NCI-H1105 (cell line): ENCODE results near the gene RBFOX2.
"Not testable (repeated sequence)": the region's sequence is repeated elsewhere in the genome, so short reads cannot be mapped to it uniquely, and the experiment has no call there.

Experiments
- DNase-seq: peaks from one replicate; lab custom pipeline; 2025; lab: John Stamatoyannopoulos, UW

Gene RBFOX2, protein sequence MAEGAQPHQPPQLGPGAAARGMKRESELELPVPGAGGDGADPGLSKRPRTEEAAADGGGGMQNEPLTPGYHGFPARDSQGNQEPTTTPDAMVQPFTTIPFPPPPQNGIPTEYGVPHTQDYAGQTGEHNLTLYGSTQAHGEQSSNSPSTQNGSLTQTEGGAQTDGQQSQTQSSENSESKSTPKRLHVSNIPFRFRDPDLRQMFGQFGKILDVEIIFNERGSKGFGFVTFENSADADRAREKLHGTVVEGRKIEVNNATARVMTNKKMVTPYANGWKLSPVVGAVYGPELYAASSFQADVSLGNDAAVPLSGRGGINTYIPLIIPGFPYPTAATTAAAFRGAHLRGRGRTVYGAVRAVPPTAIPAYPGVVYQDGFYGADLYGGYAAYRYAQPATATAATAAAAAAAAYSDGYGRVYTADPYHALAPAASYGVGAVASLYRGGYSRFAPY

DNA sequence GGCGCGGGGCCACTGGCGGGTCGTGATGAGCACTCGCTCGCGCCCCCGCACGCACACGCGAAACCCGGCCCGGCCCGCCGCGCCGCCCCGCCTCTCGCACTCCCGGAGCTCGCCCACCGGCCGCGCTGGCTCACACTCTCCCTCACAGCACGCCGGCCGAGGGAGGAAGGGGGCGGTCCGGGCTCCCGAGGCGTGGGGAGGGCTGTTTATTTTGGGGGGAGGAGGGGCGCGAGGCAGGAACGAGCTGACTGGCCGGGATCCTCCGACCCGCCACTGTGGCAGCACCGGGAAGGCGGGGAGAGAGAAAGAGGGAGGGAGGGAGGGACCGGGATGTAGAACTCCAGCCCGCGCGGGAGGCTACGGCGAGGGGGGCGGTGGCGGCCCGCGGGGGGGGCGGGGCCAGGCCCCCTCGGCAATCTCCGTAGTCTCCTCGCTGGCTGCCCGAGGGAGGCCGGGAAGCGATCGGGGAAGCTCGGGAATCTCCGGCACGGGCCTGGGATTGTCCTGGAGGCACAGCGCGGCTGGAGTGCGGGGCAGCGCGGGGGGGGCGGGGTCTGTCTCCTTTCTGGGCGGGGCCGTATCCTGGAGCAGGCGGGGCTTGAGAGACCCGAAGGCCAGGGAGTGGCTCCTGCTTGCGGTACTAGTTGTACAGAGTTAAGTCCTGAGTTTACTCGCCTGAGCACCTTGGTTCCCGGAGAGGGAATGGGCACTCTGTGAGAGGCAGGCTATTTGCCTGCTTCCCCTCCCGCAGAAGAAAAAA lies at the start of gene RBFOX2:
RBFOX2 (minus strand) TSS at position 179 of the 760 bp plus-strand sequence. CDS start 399 bp downstream, outside the sequence.
- peak; percentile 96 for DNase-seq

DNA sequence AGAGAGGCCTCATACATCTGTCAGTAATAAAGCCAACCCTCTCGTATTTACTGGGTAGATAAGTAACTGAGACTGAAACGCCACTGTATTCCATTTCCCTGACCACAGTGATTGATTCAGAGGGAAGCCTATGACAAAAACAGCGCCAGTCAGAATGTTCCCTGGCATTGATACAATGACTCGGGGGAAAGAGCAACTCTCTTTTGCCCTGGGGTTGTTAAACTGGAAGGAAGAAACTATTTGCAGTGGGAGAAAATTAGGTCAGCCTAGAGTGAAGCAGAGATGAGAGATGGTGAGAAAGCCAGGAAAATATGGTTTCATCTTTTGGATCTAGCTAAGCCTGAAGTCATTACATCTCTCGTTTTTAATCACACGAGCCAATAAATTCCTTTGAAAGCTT lies 48.6 kb upstream of the RBFOX2 start:
- DNase-seq, result no peak

DNA sequence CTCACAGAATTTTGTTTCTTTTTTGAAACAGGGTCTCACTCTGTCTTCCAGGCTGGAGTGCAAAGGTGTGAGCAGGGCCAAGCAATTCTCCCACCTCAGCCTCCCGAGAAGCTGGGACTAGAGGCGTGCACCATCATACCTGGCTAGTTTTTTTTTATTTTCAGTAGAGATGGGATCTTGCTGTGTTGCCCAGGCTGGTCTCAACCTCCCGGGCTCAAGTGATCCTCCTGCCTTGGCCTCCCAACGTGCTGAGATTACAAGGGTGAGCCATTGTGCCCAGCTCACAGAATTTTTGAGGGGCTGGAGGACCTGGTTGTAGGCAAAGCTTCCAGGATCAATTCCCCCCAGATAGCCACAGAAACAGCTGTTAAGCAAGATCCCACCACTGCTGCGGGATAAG lies 47.1 kb upstream of the RBFOX2 start:
- DNase-seq, result no peak

DNA sequence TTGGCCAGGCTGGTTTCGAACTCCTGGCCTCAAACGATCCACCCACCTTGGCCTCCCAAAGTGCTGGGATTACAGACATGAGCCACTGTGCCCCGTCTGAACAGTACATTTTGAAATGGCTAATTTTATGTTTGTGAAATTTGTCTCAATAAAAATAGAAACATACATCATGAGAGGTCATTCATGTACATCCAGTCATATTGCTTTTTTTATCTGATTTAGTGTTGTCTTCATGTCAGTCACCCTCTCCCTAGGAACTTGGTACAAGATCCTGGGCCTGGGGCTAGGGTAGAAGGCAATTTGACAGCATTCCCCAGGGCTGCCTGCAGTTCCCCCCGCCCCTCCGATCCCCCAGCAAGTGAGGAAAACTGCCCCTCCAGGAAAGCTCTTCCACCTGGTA lies 46.6 kb upstream of the RBFOX2 start:
- DNase-seq, result no peak

DNA sequence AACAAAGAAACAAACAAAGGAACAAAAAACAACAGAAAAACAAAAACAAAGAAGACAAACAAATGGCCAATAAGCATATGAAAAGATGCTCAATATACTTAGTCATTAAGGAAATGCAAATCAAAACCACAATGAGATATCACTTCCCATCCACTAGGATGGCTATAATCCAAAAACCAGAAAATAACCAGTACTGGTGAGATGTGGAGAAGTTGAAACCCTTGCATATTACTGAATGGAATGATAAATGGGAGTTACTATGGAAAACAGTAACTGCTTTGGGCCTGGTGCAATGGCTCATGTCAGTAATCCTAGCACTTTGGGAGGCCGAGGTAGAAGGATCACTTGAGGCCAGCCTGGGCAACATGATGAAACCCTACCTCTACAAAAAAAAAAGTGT lies 44.9 kb upstream of the RBFOX2 start:
- DNase-seq, result no peak

DNA sequence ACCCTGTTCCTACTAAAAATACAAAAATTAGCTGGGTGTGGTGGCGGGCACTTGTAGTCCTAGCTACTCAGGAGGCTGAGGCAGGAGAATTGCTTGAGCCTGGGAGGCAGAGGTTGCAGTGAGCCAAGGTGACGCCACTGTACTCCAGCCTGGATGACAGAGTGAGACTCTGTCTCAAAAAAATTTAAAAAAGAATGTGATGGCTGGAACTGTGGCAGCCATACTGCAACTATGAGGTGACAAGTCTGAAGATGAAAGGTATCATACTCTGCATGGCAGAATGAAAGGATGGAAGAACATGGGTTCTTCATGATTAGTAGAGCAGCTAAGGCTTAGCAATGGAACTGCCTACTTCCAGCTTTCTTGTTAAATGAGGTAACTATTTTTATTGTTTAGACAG lies 42.0 kb upstream of the RBFOX2 start:
- DNase-seq, result not testable (repeated sequence)

DNA sequence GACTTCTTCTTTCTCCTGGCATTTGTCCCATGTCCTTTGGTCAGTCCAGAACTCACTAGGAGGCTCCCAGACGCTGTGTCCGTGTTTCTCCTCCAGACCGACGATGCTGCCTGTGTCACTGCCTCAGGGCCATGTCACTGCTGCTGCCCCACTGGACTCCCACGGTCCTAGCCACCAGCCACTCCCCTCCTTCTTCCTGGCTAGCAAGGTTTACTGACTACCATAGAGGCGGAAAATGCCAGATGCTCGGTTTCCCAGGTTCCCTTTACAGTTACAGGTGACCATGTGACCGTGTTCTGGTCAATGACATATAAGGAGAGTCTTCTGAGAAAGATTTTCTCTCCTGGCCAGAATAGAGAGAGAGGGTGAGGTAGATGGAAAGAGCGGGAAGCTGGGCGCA lies 40.7 kb upstream of the RBFOX2 start:
- no peak for DNase-seq

DNA sequence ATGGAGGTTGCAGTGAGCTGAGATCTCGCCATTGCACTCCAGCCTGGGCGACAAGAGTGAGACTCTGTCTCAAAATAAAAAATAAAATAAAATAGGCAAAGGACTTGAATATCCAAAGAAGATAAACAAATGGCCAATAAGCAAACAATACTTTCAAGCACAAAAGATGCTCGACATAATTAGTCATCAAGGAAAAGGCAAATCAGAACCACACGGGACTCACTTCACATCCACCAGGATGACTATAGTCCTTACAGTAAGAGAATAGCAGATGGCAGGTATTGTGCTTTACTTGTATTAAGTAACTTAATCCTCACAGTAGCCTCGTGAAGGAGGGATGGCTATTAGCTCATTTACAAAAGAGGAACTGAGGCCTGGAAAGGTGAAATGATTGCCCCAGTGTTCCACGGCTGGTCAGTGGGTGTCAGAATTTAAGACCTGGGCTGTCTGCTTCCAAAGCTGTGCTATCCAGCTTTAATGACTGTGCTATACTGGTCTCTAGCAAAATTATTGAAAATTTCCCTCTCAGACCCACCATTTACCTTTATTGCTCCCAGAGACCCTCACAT lies 40.2 kb upstream of the RBFOX2 start:
- no peak for DNase-seq

DNA sequence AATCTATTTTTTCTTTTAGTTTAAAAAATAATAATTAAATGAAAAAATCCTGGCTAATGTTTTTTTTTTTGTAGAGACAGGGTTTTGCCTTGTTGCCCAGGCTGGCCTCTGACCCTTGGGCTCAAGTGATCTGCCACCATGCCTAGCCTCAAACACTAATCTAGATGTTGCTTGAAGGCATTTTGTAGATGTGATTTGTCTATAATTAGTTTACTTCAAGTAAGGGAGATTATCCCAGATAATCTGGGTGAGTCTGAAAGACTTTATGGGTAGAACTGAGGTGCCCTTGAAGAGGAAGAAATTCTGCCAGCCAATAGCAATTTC lies 38.6 kb upstream of the RBFOX2 start:
- no peak for DNase-seq

DNA sequence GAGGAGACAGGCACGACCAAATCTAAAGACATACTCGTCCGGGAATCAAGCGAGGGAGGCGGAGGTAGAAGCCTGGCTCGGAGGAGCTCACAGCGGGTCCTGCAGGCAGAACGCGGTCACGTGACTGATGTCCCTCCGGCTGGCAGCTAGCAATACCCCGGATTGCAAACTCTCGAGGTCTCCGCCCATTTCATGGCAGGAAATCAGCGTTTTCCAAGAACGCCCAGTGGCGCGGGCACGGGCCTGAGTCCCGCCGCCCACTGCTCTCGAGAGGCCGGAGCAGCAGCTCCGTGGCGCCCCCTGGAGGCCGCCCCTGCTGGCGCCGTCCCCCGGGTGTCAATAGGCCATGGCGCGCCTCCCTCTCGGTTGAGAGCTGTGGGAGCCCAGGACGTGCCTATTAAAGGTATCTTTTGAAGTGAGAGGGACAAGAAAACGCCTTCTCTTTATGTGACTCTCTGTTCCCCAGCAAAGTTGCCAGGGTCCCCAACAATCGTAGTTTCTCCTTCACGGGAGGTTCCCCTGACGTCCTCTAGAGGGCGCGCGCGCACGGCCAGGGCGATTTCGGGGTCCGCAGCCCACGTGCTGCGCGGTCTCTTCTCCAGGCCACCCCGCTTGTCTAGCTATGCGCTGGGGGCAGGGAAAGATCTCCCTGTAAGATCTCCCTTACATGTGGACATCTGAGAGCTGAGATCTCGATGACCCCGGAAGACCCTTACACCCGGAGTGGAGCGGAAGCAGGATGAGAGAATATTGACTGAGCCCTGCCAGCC lies 37.3 kb upstream of the RBFOX2 start:
- peak; percentile 95 for DNase-seq

DNA sequence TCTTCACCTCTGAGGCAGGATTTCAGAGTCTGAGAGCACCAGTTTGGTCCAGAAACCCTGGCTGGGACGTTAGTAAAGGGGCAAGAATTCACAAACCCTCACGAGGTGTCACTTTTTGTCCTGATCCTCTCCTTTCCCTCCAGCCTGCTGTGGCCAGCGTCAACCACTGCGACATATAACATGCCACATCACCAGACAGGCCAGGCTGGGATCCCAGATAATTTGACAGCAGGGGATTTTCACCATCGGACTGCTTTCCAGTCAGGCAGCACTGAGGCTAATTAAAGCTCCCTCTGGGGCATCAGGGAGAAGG lies 36.8 kb upstream of the RBFOX2 start:
- no peak for DNase-seq

DNA sequence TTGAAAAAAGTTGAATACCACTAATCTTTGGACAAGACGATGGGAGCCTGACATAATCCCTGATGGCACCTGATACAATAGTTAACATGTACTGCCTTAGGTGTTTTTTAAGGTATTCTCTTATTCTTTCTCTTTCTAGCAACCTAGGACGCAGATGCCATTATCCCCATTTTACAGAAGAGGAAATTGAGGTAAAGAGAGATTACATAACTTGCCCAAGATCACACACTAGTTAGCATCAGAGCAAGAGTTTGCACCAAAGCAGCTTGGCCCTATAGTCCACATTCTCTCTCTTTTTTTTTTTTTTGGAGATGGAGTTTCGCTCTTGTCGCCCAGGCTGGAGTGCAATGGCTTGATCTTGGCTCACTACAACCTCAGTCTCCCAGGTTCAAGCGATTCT lies 35.7 kb upstream of the RBFOX2 start:
- no peak for DNase-seq

DNA sequence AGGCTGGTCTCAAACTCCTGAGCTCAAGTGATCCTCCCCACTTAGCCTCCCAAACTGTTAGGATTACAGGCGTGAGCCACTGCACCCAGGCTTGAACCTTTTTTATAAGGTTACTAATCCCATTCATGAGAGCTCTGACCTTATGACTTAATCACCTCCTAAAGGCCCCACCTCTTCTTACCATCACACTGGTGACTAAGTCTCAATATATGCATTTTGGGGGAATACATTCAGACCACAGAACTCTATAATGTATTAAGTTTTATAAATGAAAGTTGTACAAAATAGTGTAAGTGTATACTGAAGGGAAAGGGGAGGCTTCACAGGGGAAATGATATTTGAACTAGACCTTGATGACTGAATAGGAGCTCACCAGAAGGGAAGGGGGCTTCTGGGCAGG lies 28.4 kb upstream of the RBFOX2 start:
- no peak for DNase-seq

DNA sequence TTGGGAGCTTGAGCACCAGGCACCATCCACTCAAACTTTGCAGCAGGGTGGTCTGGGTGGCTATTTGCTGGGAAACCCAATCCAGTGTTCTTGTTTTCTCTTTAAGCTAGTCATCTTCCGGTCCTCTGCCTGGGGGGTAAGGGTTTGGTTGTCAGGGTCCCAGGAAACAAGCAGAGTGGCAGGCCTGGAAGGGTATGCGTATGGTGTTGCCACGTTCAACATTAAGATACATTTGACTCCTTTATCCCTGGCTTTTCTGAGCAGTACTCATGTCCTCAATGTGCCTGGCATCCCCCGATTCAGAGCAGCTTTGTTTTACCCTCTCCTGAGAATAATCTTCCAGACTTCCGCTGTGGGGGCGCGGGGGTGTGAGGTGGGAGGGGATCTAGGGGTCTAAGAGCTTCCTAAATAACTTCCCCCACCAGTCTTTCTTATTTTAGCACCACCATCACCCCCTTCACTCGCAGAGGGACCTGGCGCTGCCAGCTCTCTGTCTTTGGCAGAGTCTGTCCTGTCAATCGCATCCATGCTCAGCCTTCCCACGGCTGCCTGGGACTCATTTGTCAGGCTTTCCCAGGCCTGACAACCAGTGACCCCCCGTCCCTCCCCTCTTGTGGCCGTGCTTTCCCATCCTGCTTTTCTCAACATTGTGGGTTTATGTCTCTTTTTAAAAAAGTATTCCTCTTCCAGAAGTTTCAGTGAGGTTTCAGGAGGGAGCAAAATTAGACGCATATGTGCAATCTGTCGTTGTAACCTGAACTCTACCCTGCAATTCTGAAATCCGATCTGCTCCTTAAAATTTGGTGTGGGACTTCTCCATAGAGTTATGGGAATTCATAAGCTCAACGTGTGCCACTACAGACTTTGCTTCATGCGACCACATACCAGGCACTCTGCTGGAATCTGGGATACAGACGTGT lies 27.0 kb upstream of the RBFOX2 start:
- no peak for DNase-seq

DNA sequence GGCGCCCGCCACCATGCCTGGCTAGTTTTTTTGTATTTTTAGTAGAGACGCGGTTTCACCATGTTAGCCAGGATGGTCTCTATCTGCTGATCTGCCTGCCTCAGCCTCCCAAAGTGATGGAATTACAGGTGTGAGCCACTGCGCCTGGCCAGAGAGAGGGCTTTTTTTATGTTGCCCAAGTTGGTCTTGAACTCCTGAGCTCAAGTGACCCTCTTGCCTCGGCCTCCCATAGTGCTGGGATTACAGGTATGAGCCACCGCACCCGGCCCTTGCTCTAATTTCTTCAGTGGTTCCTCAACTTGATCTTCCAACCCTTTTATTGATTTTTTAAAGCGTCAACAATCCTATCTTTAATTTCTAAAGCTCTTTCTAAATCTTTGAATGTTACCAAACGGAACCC lies 25.8 kb upstream of the RBFOX2 start:
- not testable (repeated sequence) for DNase-seq

DNA sequence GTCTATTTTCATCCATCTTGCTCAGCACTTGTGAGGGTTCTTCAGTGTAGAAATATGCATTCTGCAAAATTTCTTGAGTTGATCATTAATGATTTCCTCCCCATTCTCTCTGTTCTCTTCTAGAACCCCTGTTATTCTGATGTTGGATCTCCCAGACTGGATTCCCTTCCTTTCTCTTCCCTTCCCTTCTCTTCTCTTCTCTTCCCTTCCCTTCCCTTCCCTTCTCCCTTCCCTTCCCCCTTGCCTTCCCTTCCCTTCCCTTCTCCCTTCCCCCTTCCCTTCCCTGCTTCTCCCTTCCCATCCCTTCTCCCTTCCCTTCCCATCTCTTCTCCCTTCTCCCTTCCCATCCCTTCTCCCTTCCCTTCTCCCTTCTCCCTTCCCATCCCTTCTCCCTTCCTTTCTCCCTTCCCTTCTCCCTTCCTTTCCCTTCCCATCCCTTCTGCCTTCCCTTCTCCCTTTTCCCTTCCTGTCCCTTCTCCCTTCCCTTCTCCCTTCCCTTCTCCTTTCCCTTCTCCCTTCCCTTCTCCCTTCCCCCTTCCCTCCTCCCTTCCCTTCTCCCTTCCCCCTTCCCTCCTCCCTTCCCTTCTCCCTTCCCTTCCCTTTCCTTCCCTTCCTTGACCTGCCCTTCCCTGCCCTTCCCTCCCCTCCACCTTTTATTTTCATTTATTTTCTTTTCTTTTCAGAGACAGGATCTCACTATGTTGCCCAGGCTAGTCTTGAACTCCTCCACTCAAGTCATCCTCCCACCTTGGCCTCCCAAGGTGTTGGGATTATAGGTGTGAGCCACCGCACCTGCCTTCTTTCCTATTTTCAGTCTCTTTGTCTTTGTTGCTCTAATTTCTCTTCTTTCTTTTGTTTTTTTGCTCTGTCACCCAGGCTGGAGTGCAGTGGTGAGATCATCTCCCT lies 24.9 kb upstream of the RBFOX2 start:
- no peak for DNase-seq

DNA sequence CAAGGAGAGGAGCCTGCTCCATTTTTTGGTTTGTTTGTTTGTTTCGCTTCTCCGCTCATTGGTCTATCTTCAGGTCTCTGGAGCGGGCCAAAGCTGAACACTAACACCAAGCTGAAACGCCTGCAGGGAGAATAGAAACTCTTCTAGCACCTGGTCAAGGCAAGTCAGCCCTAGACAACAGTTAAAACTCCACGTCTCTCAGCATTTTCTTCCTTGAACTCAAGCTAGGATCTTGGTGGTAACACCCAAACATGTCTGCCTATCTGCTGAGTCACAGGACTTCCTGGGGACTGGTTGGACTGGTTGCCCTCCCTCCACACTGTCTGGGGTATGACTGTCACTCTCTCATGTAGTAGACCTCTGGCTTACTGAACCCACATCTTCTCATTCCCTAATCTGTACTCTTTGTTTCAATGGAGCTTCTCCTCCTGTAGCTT lies 23.9 kb upstream of the RBFOX2 start:
- no peak for DNase-seq

DNA sequence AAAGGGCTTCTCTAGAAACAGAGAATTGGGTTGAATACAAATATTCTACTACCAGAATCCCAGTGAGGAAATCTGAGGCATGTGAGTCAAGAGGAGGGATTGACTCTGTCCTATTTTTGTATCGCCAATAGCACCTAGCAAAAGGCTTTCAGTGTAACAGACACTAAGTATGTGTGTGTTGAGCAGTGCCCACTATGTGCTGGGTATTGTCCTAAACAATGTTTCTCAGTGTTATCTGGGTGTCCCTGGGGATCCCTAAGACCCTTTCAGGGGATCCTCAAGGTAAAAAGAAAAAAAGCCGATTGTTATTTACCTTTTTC lies 21.0 kb upstream of the RBFOX2 start:
- no peak for DNase-seq

DNA sequence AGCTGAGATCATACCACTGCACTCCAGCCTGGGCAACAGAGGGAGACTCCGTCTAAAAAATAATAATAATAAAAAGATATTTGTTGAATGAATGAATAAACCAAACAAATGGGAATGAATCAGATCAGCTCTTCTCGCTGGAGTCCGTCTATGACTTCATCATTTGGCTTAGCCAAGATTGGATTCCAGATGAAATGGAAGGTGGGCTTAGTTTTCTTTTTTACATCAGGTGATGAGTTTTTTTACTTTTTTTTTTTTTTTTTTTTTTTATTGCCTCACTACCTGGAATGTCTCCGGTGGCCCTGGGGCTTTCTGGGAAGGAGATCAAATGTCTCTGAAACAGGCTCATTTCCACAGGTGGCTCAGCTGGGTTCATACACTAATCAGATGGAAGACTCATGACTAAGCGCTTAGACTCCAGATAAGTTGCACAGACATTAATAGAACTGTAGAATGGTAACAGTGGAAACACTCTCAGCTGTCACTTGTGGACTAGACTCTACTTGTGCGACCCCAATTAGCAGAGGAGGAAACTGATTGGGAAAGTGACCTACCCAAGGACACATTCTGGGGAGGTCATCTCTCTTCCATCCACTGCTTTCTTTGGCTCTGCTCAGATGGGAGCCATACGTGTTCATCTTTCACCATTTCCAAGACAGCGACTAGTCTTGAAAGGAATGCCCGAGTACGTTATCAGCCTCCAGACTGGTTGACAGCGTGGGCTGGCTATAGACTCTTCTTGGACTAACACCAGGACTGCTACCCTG lies 20.5 kb upstream of the RBFOX2 start:
- DNase-seq, result no peak

DNA sequence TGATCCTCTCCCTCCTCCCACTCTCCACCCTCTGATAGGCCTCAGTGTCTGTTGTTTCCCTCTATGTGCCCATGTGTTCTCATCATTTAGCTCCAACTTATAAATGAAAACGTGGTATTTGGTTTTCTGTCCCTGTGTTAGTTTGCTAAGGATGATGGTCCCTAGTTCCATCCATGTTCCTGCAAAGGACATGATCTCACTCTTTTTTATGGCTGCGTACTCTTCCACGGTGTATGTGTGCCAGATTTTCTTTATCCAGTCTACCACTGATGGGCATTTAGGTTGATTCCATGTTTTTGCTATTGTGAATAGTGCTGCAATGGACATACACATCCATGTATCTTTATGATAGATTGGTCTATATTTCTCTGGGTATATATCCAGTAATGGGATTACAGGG lies 15.9 kb upstream of the RBFOX2 start:
- not testable (repeated sequence) for DNase-seq
